Endodermal cell (in vitro differentiated cells): ENCODE measurements around the gene STK39. TPM values are rescaled to one million over a fixed set of nuclear protein-coding genes. Genes with fewer than 3 reads are reported as not detected.

Experiments
- DNase-seq: peaks from one replicate; pipeline ENCODE4 v3.0.0-alpha.2; 2017
- H3K27ac ChIP-seq: 2 replicates; pipeline ENCODE4 v1.5.1; 2013; ENCODE audit warnings: mild to moderate bottlenecking, low read depth, low read length, moderate library complexity
- H3K27me3 ChIP-seq: 2 replicates; pipeline ENCODE4 v1.6.1; 2013; ENCODE audit warnings: mild to moderate bottlenecking, low read length, moderate library complexity; ENCODE audit not compliant: insufficient read depth, control insufficient read depth, poor library complexity, severe bottlenecking
- H3K36me3 ChIP-seq: 2 replicates; pipeline ENCODE4 v1.7.0; 2013; ENCODE audit warnings: mild to moderate bottlenecking, low read length, moderate library complexity; ENCODE audit not compliant: control insufficient read depth, insufficient read depth
- H3K4me1 ChIP-seq: one replicate; pipeline ENCODE4 v1.7.0; 2013; ENCODE audit warnings: low read length; ENCODE audit not compliant: control insufficient read depth, insufficient read depth
- H3K4me3 ChIP-seq: 2 replicates; pipeline ENCODE4 v1.5.1; 2013; ENCODE audit warnings: mild to moderate bottlenecking, low read length, moderate library complexity
- H3K9ac ChIP-seq: 2 replicates; pipeline ENCODE4 v1.6.1; 2013; ENCODE audit warnings: mild to moderate bottlenecking, low read length, moderate library complexity; ENCODE audit not compliant: poor library complexity, severe bottlenecking; ENCODE audit errors: extremely low read depth
- H3K9me3 ChIP-seq: 2 replicates; pipeline ENCODE4 v1.6.1; 2013; ENCODE audit warnings: mild to moderate bottlenecking, low read length, moderate library complexity; ENCODE audit not compliant: control insufficient read depth
- H3K27ac Mint-ChIP-seq: 2 replicates; pipeline ENCODE4 v1.8.0; 2020; ENCODE audit warnings: mixed read lengths
- H3K27me3 Mint-ChIP-seq: 2 replicates; pipeline ENCODE4 v1.8.0; 2021; ENCODE audit warnings: mild to moderate bottlenecking, mixed read lengths; ENCODE audit not compliant: insufficient read depth
- H3K36me3 Mint-ChIP-seq: 2 replicates; pipeline ENCODE4 v1.8.0; 2020; ENCODE audit warnings: low read depth, mixed read lengths
- H3K4me1 Mint-ChIP-seq: 2 replicates; pipeline ENCODE4 v1.8.0; 2020; ENCODE audit warnings: mixed read lengths
- H3K4me3 Mint-ChIP-seq: 2 replicates; pipeline ENCODE4 v1.8.0; 2020; ENCODE audit warnings: mild to moderate bottlenecking, moderate library complexity, mixed read lengths
- H3K9me3 Mint-ChIP-seq: 2 replicates; pipeline ENCODE4 v1.8.0; 2020; ENCODE audit warnings: mild to moderate bottlenecking, mixed read lengths
- WGBS, 2 experiments: methylation state at CpG; one replicate each; pipeline versions ENCODE4 v1.1.5 to v1.1.7; 2013; ENCODE audit warnings: missing lambda C conversion rate in 2 of 2, mixed read lengths in 1 of 2; ENCODE audit not compliant: insufficient coverage in 1 of 2, insufficient read length in 1 of 2; 5-methylcytosine and 5-hydroxymethylcytosine counted together
- total RNA-seq, 2 donors: library from RNA; stranded (reverse); fragmentation: NEBNext Ultra II Directional in 1 of 2; extraction: Animal tissue kit (Norgen Biotek cat#: 25700) in 1 of 2; gene quantifications; 2 replicates in 1 of 2; 3 replicates in 1 of 2; pipeline ENCODE4 v1.2.1, GENCODE V29; 2021
- TF ChIP-seq, protein P1 (sequence below): fragments of 200-600 bp; sonication (generic); conservative IDR thresholded peaks from 2 replicates; pipeline ENCODE4 v1.5.0; 2021; ENCODE audit warnings: antibody characterized with exemption, mild to moderate bottlenecking

Gene STK39
- total RNA-seq, 2 donors from 2014 or later, result 22.3 to 31.5 TPM

DNA sequence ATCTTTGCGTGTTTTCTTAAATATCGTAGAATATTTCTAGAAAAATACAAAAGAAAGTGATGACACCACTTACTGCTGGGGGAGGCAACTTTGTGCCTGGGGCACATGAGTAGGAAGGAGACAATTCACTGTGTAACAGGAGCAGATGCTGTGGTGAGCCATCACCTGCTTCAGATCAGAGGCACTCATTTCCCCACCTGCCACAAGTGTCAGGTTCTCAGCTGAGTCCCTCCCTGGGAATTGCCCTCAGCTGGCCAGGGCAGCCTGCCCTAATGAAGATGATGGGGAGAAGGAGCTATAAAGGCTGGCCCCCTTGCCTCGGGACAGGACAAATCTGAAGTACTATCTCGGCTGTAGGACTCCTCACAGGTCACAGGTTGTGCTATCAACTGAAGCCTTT is 322.8 kb downstream of the STK39 start:
- TF ChIP-seq, protein P1, sequence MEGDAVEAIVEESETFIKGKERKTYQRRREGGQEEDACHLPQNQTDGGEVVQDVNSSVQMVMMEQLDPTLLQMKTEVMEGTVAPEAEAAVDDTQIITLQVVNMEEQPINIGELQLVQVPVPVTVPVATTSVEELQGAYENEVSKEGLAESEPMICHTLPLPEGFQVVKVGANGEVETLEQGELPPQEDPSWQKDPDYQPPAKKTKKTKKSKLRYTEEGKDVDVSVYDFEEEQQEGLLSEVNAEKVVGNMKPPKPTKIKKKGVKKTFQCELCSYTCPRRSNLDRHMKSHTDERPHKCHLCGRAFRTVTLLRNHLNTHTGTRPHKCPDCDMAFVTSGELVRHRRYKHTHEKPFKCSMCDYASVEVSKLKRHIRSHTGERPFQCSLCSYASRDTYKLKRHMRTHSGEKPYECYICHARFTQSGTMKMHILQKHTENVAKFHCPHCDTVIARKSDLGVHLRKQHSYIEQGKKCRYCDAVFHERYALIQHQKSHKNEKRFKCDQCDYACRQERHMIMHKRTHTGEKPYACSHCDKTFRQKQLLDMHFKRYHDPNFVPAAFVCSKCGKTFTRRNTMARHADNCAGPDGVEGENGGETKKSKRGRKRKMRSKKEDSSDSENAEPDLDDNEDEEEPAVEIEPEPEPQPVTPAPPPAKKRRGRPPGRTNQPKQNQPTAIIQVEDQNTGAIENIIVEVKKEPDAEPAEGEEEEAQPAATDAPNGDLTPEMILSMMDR, result no peak
- Histone ChIP-seq H3K9ac (no peak overlapping the region), H3K4me1 (no peaks in the 10 kb centered on the region), H3K36me3 (no peaks in the 10 kb centered on the region), H3K4me3 (no peak overlapping the region), H3K27ac (no peak overlapping the region), H3K27me3 (no peaks in the 10 kb centered on the region), H3K9me3 (no peaks in the 10 kb centered on the region)
- no peak overlapping the region for H3K4me3 Mint-ChIP-seq
- H3K4me1 Mint-ChIP-seq, result no peaks in the 10 kb centered on the region
- no peak overlapping the region for H3K27ac Mint-ChIP-seq
- no peaks in the 10 kb centered on the region for H3K27me3 Mint-ChIP-seq
- no peaks in the 10 kb centered on the region for H3K36me3 Mint-ChIP-seq
- DNase-seq, result no peak
- WGBS, 2 experiments, result 78 to 88% methylated on average over 2 to 4 of the region's 4 CpGs
- H3K9me3 Mint-ChIP-seq, result peaks cover 2% of the 10 kb centered on the region

DNA sequence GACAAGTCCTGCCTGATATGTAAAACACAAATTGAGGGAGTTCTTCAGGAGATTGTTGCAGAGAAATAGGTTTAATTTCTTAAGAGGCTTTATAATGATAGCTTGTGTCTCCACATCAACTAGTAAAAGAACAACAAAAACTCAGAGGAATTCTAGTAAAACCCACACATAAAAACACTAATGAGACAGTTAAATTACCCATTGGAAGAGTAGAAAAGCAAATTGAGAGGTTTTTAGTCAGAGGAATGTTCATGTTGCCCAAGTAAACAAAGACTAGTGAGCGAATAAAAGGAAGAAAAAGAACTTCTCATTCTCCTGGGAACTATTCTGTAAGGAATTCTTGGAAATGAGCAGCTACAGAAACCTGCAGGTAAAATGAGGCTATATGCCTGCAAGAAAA is 330.6 kb downstream of the STK39 start:
- Mint-ChIP-seq H3K36me3 (no peaks in the 10 kb centered on the region), H3K4me3 (no peak overlapping the region), H3K27ac (no peak overlapping the region), H3K27me3 (no peaks in the 10 kb centered on the region), H3K4me1 (peaks cover 2% of the 10 kb centered on the region), H3K9me3 (no peaks in the 10 kb centered on the region)
- TF ChIP-seq, protein P1, result no peak
- no peak overlapping the region for H3K4me3 ChIP-seq
- DNase-seq, result no peak
- no peaks in the 10 kb centered on the region for H3K27me3 ChIP-seq
- no peak overlapping the region for H3K27ac ChIP-seq
- no peaks in the 10 kb centered on the region for H3K36me3 ChIP-seq
- H3K4me1 ChIP-seq, result no peaks in the 10 kb centered on the region
- H3K9me3 ChIP-seq, result no peaks in the 10 kb centered on the region
- 95 to 100% methylated on average over 1 of the region's 1 CpG for WGBS, 2 experiments
- H3K9ac ChIP-seq, result no peak overlapping the region

DNA sequence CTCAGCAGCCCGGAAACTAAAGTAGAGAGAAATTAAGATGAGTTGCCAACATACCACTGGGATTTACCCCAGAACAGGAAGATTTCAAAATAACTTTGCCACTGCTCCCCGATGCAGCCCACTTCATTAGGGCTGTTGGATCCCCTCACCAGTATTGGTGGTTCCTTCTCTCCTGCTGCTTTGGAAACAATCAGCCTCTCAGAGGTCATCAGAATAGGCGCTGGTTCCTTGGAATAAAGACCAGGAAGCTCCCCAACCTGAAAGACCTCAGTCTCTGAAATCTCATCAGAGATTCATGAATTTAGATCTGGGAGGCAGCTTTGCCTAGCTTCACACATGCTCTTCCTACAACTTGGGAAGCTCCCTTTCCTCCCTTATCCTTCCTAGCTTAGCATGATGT is 332.4 kb downstream of the STK39 start:
- Mint-ChIP-seq H3K27me3 (no peaks in the 10 kb centered on the region), H3K4me1 (peaks cover 2% of the 10 kb centered on the region), H3K4me3 (no peak overlapping the region), H3K27ac (no peak overlapping the region), H3K9me3 (no peaks in the 10 kb centered on the region), H3K36me3 (no peaks in the 10 kb centered on the region)
- Histone ChIP-seq H3K9me3 (no peaks in the 10 kb centered on the region), H3K4me1 (no peaks in the 10 kb centered on the region), H3K27ac (no peak overlapping the region), H3K9ac (no peak overlapping the region), H3K27me3 (no peaks in the 10 kb centered on the region), H3K4me3 (no peak overlapping the region), H3K36me3 (no peaks in the 10 kb centered on the region)
- DNase-seq, result no peak
- WGBS, 2 experiments, result 83 to 87% methylated on average over 3 of the region's 3 CpGs
- TF ChIP-seq, protein P1, result no peak
